ENCODE data around the gene TBC1D13. TPM values are rescaled to one million over a fixed set of nuclear protein-coding genes. Genes with fewer than 3 reads are reported as not detected.
A peak's percentile ranks its signal among the peaks of the same experiment; 100 is the strongest.

The TBC1D13 gene
- total RNA-seq, 1 experiment from 2014 or later: 21.6 TPM

- no peak for ATAC-seq
- Mint-ChIP-seq H3K4me3 (no peak overlapping the region), H3K27ac (peak overlapping the region; percentile 69)
Observed at GRCh38 chr9:128762671-128763449, 24.2 kb upstream of the TBC1D13 start.

DNA sequence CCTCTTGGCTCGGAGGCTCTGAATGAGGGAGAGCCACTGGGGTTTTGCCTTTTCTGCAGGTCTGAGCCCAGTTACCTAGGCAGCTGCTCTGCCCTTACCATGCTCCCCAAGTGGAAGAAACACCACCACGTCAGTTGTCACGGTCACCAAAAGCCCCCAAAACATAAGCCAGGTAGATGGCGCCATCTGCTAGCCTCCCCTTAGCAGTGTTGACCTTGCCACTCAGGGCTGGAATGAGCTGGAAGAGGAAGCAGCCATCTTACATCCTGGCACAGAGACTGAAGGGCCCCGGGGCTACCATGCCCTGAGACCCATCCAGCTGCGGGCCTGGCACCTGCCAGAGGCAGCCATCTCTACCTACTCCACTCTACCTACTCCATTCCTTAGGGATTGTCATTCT is 22.7 kb upstream of the TBC1D13 start:
- H3K9me3 Mint-ChIP-seq: no peaks in the 10 kb centered on the region
- ChIA-PET CTCF (interaction anchor here (0.5 to 1.8 kb wide), 26 partner anchors 9 to 352 kb away, joined by 3 to 20 read pairs (median 4); partner anchors contain the start of genes ENDOG, PKN3, SH3GLB2 and SPOUT1), POLR2A (interaction anchor here (0.6 to 1.0 kb wide), 3 partner anchors 24 to 81 kb away, joined by 4 to 5 read pairs (median 4); no protein-coding TSS in a partner anchor)
- no peak overlapping the region for H3K4me3 Mint-ChIP-seq
- ATAC-seq (peak; percentile 87), DNase-seq (ENCODE audit: low spot score) (peak; percentile 50)
- no peaks in the 10 kb centered on the region; the same call in 1 of the 2 replicates for H3K36me3 Mint-ChIP-seq
- peaks cover 10% of the 10 kb centered on the region for H3K4me1 Mint-ChIP-seq
- TF ChIP-seq FOXP1 (CRISPR knock-in tag; IDR thresholded peaks at IDR 0.05; ENCODE audit: borderline replicate concordance) (0 out of 2 replicates have a peak, but pooled peaks have one; percentile 13), JAZF1 (CRISPR knock-in tag; IDR thresholded peaks at IDR 0.05) (no peak), ZNF671 (CRISPR knock-in tag; IDR thresholded peaks at IDR 0.05) (no peak), IRF1 (CRISPR knock-in tag; IDR thresholded peaks at IDR 0.05) (no peak), PRRX2 (CRISPR knock-in tag; IDR thresholded peaks at IDR 0.05) (no peak), ZNF425 (CRISPR knock-in tag; conservative IDR thresholded peaks at IDR 0.05) (no peak)
- TF ChIP-seq, protein P1, sequence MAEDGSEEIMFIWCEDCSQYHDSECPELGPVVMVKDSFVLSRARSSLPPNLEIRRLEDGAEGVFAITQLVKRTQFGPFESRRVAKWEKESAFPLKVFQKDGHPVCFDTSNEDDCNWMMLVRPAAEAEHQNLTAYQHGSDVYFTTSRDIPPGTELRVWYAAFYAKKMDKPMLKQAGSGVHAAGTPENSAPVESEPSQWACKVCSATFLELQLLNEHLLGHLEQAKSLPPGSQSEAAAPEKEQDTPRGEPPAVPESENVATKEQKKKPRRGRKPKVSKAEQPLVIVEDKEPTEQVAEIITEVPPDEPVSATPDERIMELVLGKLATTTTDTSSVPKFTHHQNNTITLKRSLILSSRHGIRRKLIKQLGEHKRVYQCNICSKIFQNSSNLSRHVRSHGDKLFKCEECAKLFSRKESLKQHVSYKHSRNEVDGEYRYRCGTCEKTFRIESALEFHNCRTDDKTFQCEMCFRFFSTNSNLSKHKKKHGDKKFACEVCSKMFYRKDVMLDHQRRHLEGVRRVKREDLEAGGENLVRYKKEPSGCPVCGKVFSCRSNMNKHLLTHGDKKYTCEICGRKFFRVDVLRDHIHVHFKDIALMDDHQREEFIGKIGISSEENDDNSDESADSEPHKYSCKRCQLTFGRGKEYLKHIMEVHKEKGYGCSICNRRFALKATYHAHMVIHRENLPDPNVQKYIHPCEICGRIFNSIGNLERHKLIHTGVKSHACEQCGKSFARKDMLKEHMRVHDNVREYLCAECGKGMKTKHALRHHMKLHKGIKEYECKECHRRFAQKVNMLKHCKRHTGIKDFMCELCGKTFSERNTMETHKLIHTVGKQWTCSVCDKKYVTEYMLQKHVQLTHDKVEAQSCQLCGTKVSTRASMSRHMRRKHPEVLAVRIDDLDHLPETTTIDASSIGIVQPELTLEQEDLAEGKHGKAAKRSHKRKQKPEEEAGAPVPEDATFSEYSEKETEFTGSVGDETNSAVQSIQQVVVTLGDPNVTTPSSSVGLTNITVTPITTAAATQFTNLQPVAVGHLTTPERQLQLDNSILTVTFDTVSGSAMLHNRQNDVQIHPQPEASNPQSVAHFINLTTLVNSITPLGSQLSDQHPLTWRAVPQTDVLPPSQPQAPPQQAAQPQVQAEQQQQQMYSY (CRISPR knock-in tag; IDR thresholded peaks at IDR 0.05): no peak
- TF ChIP-seq, protein P2, sequence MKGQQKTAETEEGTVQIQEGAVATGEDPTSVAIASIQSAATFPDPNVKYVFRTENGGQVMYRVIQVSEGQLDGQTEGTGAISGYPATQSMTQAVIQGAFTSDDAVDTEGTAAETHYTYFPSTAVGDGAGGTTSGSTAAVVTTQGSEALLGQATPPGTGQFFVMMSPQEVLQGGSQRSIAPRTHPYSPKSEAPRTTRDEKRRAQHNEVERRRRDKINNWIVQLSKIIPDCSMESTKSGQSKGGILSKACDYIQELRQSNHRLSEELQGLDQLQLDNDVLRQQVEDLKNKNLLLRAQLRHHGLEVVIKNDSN (CRISPR knock-in tag; IDR thresholded peaks at IDR 0.05): no peak
- peak overlapping the region; percentile 90 for H3K27ac Mint-ChIP-seq
- no peaks in the 10 kb centered on the region for H3K27me3 Mint-ChIP-seq (ENCODE audit: low read depth)

More at GRCh38 chr9:128762671-128763449, 24.2 kb upstream of the TBC1D13 start:
- no peak for TF ChIP-seq SOX15 (CRISPR knock-in tag; IDR thresholded peaks at IDR 0.05)
- TF ChIP-seq SP1 (CRISPR knock-in tag; conservative IDR thresholded peaks at IDR 0.05): no peak
- no peak for TF ChIP-seq TEAD4 (CRISPR knock-in tag; IDR thresholded peaks at IDR 0.05)
- TF ChIP-seq AFF4 (CRISPR knock-in tag; IDR thresholded peaks at IDR 0.05; ENCODE audit: borderline replicate concordance): no peak
- H3K4me1 Mint-ChIP-seq: peaks cover 10% of the 10 kb centered on the region
- CTCF ChIA-PET: interaction anchor here (1.2 kb wide), 1 partner anchor 8 kb away, joined by 4 read pairs; no protein-coding TSS in a partner anchor
- POLR2A ChIA-PET: no interaction called here
- H3K27me3 Mint-ChIP-seq (ENCODE audit: low read depth): no peaks in the 10 kb centered on the region
- H3K9me3 Mint-ChIP-seq: no peaks in the 10 kb centered on the region
- no peak for DNase-seq (ENCODE audit: low spot score)
- H3K36me3 Mint-ChIP-seq: no peaks in the 10 kb centered on the region; the same call in 1 of the 2 replicates

All from WTC11 (cell line).